Skin epidermis (tissue), 12 donors: ENCODE data around the gene ARHGAP8.
"Not testable (repeated sequence)": the region's sequence is repeated elsewhere in the genome, so short reads cannot be mapped to it uniquely, and the experiment has no call there.

Source experiments
- H3K27ac ChIP-seq, 21 experiments: fragments of 200-600 bp; sonication (generic) in 11 of 21; one replicate each; pipeline ENCODE4 v1.5.0; 2020; ENCODE audit warnings: mild to moderate bottlenecking in 3 of 21, inconsistent platforms in 2 of 21, moderate library complexity in 2 of 21
- H3K4me3 ChIP-seq, 7 experiments: fragments of 200-600 bp; sonication (generic) in 2 of 7; one replicate each; pipeline ENCODE4 v1.5.0; 2020; ENCODE audit warnings: inconsistent platforms in 2 of 7, mild to moderate bottlenecking in 2 of 7, moderate library complexity in 1 of 7

Gene ARHGAP8

GRCh38 chr22:44840611-44841322 is 88.4 kb downstream of the ARHGAP8 start:
- Histone ChIP-seq H3K27ac (no peak overlapping the region), H3K4me3 (no peak overlapping the region)

- H3K27ac ChIP-seq: no peak overlapping the region
- no peak overlapping the region for H3K4me3 ChIP-seq
Observed at GRCh38 chr22:44842417-44842816, 90.0 kb downstream of the ARHGAP8 start.

GRCh38 chr22:44845191-44845590 is 92.8 kb downstream of the ARHGAP8 start:
- Histone ChIP-seq H3K4me3 (no peak overlapping the region), H3K27ac (no peak overlapping the region)

- no peak overlapping the region for H3K27ac ChIP-seq
- no peak overlapping the region for H3K4me3 ChIP-seq
Observed at GRCh38 chr22:44845796-44846720, 93.7 kb downstream of the ARHGAP8 start.

- Histone ChIP-seq H3K27ac (no peak overlapping the region), H3K4me3 (no peak overlapping the region)
Observed at GRCh38 chr22:44846726-44847275, 94.4 kb downstream of the ARHGAP8 start.

GRCh38 chr22:44847380-44847779 is 95.0 kb downstream of the ARHGAP8 start:
- H3K27ac ChIP-seq: no peak overlapping the region
- H3K4me3 ChIP-seq: no peak overlapping the region

- no peak overlapping the region for H3K4me3 ChIP-seq
- no peak overlapping the region for H3K27ac ChIP-seq
Observed at GRCh38 chr22:44847892-44848291, 95.5 kb downstream of the ARHGAP8 start.

GRCh38 chr22:44848296-44848741 is 95.9 kb downstream of the ARHGAP8 start:
- H3K4me3 ChIP-seq: no peak overlapping the region

GRCh38 chr22:44848791-44849420 is 96.5 kb downstream of the ARHGAP8 start:
- Histone ChIP-seq H3K4me3 (no peak overlapping the region), H3K27ac (no peak overlapping the region)

More at GRCh38 chr22:44848296-44848741, 95.9 kb downstream of the ARHGAP8 start:
- H3K27ac ChIP-seq: no peak overlapping the region

- Histone ChIP-seq H3K27ac (no peak overlapping the region), H3K4me3 (no peak overlapping the region)
Observed at GRCh38 chr22:44850946-44851345, 98.6 kb downstream of the ARHGAP8 start.

- H3K27ac ChIP-seq, H3K4me3 ChIP-seq: not testable (repeated sequence)
Observed at GRCh38 chr22:44854641-44855040, 102.3 kb downstream of the ARHGAP8 start.

- H3K27ac ChIP-seq: no peak overlapping the region
- no peak overlapping the region for H3K4me3 ChIP-seq
Observed at GRCh38 chr22:44855855-44856254, 103.5 kb downstream of the ARHGAP8 start.

- H3K27ac ChIP-seq: not testable (repeated sequence)
Observed at GRCh38 chr22:44858819-44859218, 106.4 kb downstream of the ARHGAP8 start.

GRCh38 chr22:44859641-44860040 is 107.3 kb downstream of the ARHGAP8 start:
- no peak overlapping the region for H3K27ac ChIP-seq
- no peak overlapping the region for H3K4me3 ChIP-seq

More at GRCh38 chr22:44858819-44859218, 106.4 kb downstream of the ARHGAP8 start:
- H3K4me3 ChIP-seq: not testable (repeated sequence)

GRCh38 chr22:44860311-44860710 is 107.9 kb downstream of the ARHGAP8 start:
- Histone ChIP-seq H3K4me3 (no peak overlapping the region), H3K27ac (no peak overlapping the region)

GRCh38 chr22:44861245-44861644 is 108.9 kb downstream of the ARHGAP8 start:
- Histone ChIP-seq H3K27ac (no peak overlapping the region), H3K4me3 (no peak overlapping the region)

GRCh38 chr22:44862281-44862680 is 109.9 kb downstream of the ARHGAP8 start:
- Histone ChIP-seq H3K4me3 (no peak overlapping the region), H3K27ac (peak overlapping the region in 1 of 21 experiments; percentile 37)

GRCh38 chr22:44862981-44863860 is 110.8 kb downstream of the ARHGAP8 start:
- peak overlapping the region in 1 of 21 experiments; percentile 17 for H3K27ac ChIP-seq
- no peak overlapping the region for H3K4me3 ChIP-seq
